Neural crest cell (in vitro differentiated cells): Measurements from ENCODE around the gene TNP2. TPM values are rescaled to one million over a fixed set of nuclear protein-coding genes. Genes with fewer than 3 reads are reported as not detected.
"Not testable (repeated sequence)": the region's sequence is repeated elsewhere in the genome, so short reads cannot be mapped to it uniquely, and the experiment has no call there.

Experiments used
- DNase-seq: peaks from one replicate; pipeline ENCODE4 v3.0.0; 2021; ENCODE audit warnings: low read depth, mixed read lengths, low spot score
- H3K27ac Mint-ChIP-seq: one replicate; pipeline ENCODE4 v1.8.0; 2021; ENCODE audit warnings: mild to moderate bottlenecking, mixed read lengths; ENCODE audit not compliant: unreplicated experiment
- H3K27me3 Mint-ChIP-seq: 2 replicates; pipeline ENCODE4 v1.8.0; 2021; ENCODE audit warnings: low read depth, mild to moderate bottlenecking, mixed read lengths
- H3K36me3 Mint-ChIP-seq: 2 replicates; pipeline ENCODE4 v1.8.0; 2021; ENCODE audit warnings: low read depth, mild to moderate bottlenecking, mixed read lengths
- H3K4me1 Mint-ChIP-seq: 2 replicates; pipeline ENCODE4 v1.8.0; 2021; ENCODE audit warnings: mixed read lengths
- H3K4me3 Mint-ChIP-seq: one replicate; pipeline ENCODE4 v1.8.0; 2021; ENCODE audit warnings: mild to moderate bottlenecking, mixed read lengths
- H3K9me3 Mint-ChIP-seq: 2 replicates; pipeline ENCODE4 v1.8.0; 2021; ENCODE audit warnings: mixed read lengths
- total RNA-seq: library from RNA; stranded (reverse); gene quantifications from 2 replicates; pipeline ENCODE4 v1.2.1, GENCODE V29; 2021
- TF ChIP-seq, protein P1 (sequence below): fragments of 200-600 bp; sonication (generic); conservative IDR thresholded peaks from 2 replicates; pipeline ENCODE4 v1.5.0; 2021; ENCODE audit warnings: antibody characterized with exemption, mild to moderate bottlenecking

TNP2 gene
- total RNA-seq, 1 donor from 2014 or later: not detected

GRCh38 chr16:11292076-11292748, 23.1 kb upstream of the TNP2 start:
- Mint-ChIP-seq H3K4me1 (peaks cover 10% of the 10 kb centered on the region), H3K36me3 (no peaks in the 10 kb centered on the region), H3K4me3 (no peak overlapping the region), H3K9me3 (no peaks in the 10 kb centered on the region), H3K27ac (no peak overlapping the region), H3K27me3 (no peaks in the 10 kb centered on the region)
- DNase-seq: no peak
- TF ChIP-seq, protein P1, sequence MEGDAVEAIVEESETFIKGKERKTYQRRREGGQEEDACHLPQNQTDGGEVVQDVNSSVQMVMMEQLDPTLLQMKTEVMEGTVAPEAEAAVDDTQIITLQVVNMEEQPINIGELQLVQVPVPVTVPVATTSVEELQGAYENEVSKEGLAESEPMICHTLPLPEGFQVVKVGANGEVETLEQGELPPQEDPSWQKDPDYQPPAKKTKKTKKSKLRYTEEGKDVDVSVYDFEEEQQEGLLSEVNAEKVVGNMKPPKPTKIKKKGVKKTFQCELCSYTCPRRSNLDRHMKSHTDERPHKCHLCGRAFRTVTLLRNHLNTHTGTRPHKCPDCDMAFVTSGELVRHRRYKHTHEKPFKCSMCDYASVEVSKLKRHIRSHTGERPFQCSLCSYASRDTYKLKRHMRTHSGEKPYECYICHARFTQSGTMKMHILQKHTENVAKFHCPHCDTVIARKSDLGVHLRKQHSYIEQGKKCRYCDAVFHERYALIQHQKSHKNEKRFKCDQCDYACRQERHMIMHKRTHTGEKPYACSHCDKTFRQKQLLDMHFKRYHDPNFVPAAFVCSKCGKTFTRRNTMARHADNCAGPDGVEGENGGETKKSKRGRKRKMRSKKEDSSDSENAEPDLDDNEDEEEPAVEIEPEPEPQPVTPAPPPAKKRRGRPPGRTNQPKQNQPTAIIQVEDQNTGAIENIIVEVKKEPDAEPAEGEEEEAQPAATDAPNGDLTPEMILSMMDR: no peak

DNA sequence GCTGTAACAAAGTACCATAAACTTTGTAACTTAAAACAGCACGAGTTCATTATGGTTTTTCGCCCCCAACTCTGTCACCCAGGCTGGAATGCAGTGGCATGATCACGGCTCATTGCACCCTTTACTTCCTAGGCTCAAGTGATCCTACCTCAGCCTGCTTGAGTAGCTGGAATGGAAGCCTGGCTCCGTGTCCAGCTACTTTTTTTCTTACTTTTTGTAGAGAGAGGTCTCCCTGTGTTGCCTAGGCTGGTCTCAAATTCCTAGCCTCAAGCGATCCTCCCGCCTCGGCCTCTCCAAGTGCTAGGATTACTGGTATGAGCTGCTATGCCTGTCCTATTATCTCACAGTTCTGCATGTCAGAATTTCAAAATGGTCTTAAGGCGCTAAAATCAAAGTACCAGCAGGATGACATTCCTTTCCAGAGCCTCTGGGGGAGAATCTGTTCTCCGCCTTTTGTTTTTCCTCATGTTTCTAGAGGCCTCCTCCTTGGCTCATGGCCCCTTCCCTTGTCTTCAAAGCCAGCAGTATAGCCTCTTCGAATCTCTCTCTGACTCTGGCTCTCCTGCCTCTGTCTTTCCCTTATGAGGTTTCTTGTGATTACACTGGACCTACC, 22.1 kb upstream of the TNP2 start:
- TF ChIP-seq, protein P1: no peak
- Mint-ChIP-seq H3K27me3 (no peaks in the 10 kb centered on the region), H3K27ac (no peak overlapping the region), H3K36me3 (no peaks in the 10 kb centered on the region), H3K4me1 (peaks cover 6% of the 10 kb centered on the region), H3K4me3 (no peak overlapping the region), H3K9me3 (no peaks in the 10 kb centered on the region)
- DNase-seq: no peak

GRCh38 chr16:11290102-11290893, 21.2 kb upstream of the TNP2 start:
- H3K36me3 Mint-ChIP-seq: no peaks in the 10 kb centered on the region
- H3K27me3 Mint-ChIP-seq: no peaks in the 10 kb centered on the region
- TF ChIP-seq, protein P1: no peak
- H3K4me3 Mint-ChIP-seq: no peak overlapping the region
- DNase-seq: no peak
- no peaks in the 10 kb centered on the region for H3K9me3 Mint-ChIP-seq
- H3K4me1 Mint-ChIP-seq: peaks cover 6% of the 10 kb centered on the region
- no peak overlapping the region for H3K27ac Mint-ChIP-seq

- DNase-seq, H3K27ac Mint-ChIP-seq: not testable (repeated sequence)
Measured at GRCh38 chr16:11289696-11290095, 20.6 kb upstream of the TNP2 start.

GRCh38 chr16:11289202-11289601, 20.1 kb upstream of the TNP2 start:
- TF ChIP-seq, protein P1: no peak
- Mint-ChIP-seq H3K27me3 (no peaks in the 10 kb centered on the region), H3K27ac (no peak overlapping the region), H3K9me3 (no peaks in the 10 kb centered on the region), H3K4me1 (peaks cover 6% of the 10 kb centered on the region), H3K4me3 (no peak overlapping the region), H3K36me3 (no peaks in the 10 kb centered on the region)
- no peak for DNase-seq

More at GRCh38 chr16:11289696-11290095, 20.6 kb upstream of the TNP2 start:
- not testable (repeated sequence) for H3K27me3 Mint-ChIP-seq, H3K4me1 Mint-ChIP-seq, H3K9me3 Mint-ChIP-seq, H3K36me3 Mint-ChIP-seq, H3K4me3 Mint-ChIP-seq

- H3K4me1 Mint-ChIP-seq: no peaks in the 10 kb centered on the region
- no peaks in the 10 kb centered on the region for H3K9me3 Mint-ChIP-seq
- no peak for DNase-seq
- H3K27me3 Mint-ChIP-seq: no peaks in the 10 kb centered on the region
- no peak overlapping the region for H3K4me3 Mint-ChIP-seq
- H3K27ac Mint-ChIP-seq: no peak overlapping the region
- H3K36me3 Mint-ChIP-seq: no peaks in the 10 kb centered on the region
- TF ChIP-seq, protein P1: no peak
Measured at GRCh38 chr16:11285842-11286241, 16.7 kb upstream of the TNP2 start.
